ENCODE data around the gene CAMK2D.

GRCh38 chr4:113758372-113758771 is 3.2 kb downstream of the CAMK2D start:
- TF ChIP-seq CTCF (conservative IDR thresholded peaks at IDR 0.05; ENCODE audit: low read length) (no peak), EZH2phosphoT487 (IDR thresholded peaks at IDR 0.05; ENCODE audit: borderline replicate concordance, low read depth, low read length) (no peak)

Measured in OCI-LY7 (cell line).